ENCODE measurements around the gene SFXN5.

The SFXN5 gene

DNA sequence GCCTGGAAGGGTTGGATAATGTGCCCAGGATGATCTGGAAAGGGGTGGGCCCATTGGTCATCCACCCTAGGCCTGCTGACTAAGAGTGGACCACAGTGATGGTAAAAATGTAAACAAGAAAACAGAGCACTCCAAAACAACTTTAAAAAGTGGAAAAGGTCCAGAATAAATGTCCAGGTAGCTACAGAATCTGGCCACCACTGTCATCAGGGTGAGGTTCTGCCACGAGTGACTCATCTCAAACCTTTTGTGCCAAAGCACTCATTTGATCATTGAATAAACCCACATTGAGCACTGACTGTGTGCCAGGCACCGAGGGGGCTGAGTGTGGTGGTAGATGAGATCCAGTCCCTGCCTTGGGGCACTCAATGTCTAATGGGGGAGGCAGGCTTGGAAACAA is 89.3 kb downstream of the SFXN5 start:
- TF ChIP-seq POLR2AphosphoS5 (IDR thresholded peaks at IDR 0.05; ENCODE audit: low read depth, low read length): no peak
- TF ChIP-seq, protein P1, sequence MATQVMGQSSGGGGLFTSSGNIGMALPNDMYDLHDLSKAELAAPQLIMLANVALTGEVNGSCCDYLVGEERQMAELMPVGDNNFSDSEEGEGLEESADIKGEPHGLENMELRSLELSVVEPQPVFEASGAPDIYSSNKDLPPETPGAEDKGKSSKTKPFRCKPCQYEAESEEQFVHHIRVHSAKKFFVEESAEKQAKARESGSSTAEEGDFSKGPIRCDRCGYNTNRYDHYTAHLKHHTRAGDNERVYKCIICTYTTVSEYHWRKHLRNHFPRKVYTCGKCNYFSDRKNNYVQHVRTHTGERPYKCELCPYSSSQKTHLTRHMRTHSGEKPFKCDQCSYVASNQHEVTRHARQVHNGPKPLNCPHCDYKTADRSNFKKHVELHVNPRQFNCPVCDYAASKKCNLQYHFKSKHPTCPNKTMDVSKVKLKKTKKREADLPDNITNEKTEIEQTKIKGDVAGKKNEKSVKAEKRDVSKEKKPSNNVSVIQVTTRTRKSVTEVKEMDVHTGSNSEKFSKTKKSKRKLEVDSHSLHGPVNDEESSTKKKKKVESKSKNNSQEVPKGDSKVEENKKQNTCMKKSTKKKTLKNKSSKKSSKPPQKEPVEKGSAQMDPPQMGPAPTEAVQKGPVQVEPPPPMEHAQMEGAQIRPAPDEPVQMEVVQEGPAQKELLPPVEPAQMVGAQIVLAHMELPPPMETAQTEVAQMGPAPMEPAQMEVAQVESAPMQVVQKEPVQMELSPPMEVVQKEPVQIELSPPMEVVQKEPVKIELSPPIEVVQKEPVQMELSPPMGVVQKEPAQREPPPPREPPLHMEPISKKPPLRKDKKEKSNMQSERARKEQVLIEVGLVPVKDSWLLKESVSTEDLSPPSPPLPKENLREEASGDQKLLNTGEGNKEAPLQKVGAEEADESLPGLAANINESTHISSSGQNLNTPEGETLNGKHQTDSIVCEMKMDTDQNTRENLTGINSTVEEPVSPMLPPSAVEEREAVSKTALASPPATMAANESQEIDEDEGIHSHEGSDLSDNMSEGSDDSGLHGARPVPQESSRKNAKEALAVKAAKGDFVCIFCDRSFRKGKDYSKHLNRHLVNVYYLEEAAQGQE (IDR thresholded peaks at IDR 0.05; ENCODE audit: insufficient read depth in 1 of 2, low read depth in 2 of 2, low read length in 2 of 2): no peak
- no peak for TF ChIP-seq SIN3A (IDR thresholded peaks at IDR 0.05; ENCODE audit: borderline replicate concordance, insufficient read depth, low read length)
- TF ChIP-seq TAF1 (IDR thresholded peaks at IDR 0.05; ENCODE audit: borderline replicate concordance, insufficient read depth, low read length): no peak
- TF ChIP-seq FOXP2 (optimal IDR thresholded peaks at IDR 0.05; ENCODE audit: borderline replicate concordance, extremely low read depth, extremely low read length, insufficient read depth): no peak

DNA sequence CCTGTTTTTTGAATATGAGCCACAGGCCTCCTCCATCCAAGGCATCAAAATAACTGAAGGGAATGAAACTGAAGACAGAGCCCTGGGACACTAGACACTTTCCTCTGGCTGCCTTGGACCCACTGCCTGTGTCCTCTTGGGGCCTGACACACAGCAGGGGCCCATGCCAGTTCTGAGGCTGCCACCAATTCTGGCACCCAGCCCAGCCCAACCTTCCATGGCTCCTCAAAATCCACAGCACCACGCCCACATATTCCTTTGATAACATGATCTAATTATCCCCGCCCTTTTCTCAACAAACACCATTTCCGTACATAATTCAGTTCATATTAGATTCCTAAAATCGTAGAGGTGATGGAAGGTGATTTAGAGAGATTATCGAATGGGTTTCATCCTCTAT is 90.0 kb downstream of the SFXN5 start:
- TF ChIP-seq FOXP2 (optimal IDR thresholded peaks at IDR 0.05; ENCODE audit: borderline replicate concordance, extremely low read depth, extremely low read length, insufficient read depth) (no peak), SIN3A (IDR thresholded peaks at IDR 0.05; ENCODE audit: borderline replicate concordance, insufficient read depth, low read length) (no peak), POLR2AphosphoS5 (IDR thresholded peaks at IDR 0.05; ENCODE audit: low read depth, low read length) (no peak), TAF1 (IDR thresholded peaks at IDR 0.05; ENCODE audit: borderline replicate concordance, insufficient read depth, low read length) (no peak)
- TF ChIP-seq, protein P1 (IDR thresholded peaks at IDR 0.05; ENCODE audit: insufficient read depth in 1 of 2, low read depth in 2 of 2, low read length in 2 of 2): no peak

DNA sequence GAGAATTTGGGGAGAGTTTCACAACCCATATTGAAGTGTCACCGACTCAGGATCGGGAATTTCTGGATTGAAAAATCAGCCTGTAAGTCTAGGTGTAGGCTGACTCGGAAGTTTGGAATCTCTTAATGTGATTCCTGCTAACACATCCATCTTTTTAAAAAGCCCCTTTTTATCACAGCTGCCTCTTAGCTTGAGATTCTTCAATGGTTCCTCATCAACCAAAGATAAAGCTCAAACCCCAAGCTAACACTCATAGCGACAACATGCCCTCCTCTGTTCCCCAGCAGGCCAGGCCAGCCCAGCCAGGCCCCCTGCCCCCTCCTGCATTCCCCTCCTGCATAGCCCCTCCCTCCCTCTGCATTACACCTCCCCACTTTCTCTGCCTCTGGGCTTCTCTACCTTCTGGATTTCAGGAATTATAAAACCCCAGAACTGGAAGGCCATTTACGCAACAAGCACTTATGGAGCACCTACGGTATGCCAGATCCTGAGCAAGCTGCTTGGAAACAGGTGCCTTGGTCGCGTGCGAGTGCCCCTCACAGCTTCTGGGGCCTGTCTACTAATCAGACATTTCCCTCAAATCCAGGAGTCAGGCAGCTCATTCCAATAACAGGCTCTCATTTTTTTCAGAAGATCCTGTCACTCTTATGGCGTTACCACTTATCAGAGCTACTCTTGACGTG is 90.8 kb downstream of the SFXN5 start:
- TF ChIP-seq FOXP2 (optimal IDR thresholded peaks at IDR 0.05; ENCODE audit: borderline replicate concordance, extremely low read depth, extremely low read length, insufficient read depth) (no peak), TAF1 (IDR thresholded peaks at IDR 0.05; ENCODE audit: borderline replicate concordance, insufficient read depth, low read length) (no peak), POLR2AphosphoS5 (IDR thresholded peaks at IDR 0.05; ENCODE audit: low read depth, low read length) (no peak), SIN3A (IDR thresholded peaks at IDR 0.05; ENCODE audit: borderline replicate concordance, insufficient read depth, low read length) (no peak)

DNA sequence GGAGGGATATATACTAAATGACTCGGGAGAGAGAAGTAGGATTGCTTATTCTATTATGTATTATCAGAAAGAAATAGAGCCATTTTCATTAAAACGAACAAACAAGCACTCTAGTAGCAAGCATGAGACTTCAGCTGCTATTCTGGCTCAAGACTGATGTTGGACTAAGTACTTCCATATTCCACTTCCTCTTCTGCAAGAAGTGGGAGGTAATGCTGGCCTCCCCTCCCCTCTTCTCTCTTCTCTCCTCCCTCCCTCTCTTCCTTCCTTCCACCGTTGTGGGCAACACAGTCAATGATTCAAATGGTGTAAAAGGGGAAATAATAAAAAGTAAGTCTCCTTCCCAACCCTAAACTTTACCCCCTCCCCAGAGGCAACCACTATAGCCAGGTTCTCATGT is 91.6 kb downstream of the SFXN5 start:
- no peak for TF ChIP-seq SIN3A (IDR thresholded peaks at IDR 0.05; ENCODE audit: borderline replicate concordance, insufficient read depth, low read length)
- TF ChIP-seq POLR2AphosphoS5 (IDR thresholded peaks at IDR 0.05; ENCODE audit: low read depth, low read length): no peak
- no peak for TF ChIP-seq FOXP2 (optimal IDR thresholded peaks at IDR 0.05; ENCODE audit: borderline replicate concordance, extremely low read depth, extremely low read length, insufficient read depth)
- TF ChIP-seq, protein P1 (IDR thresholded peaks at IDR 0.05; ENCODE audit: insufficient read depth in 1 of 2, low read depth in 2 of 2, low read length in 2 of 2): no peak
- TF ChIP-seq TAF1 (IDR thresholded peaks at IDR 0.05; ENCODE audit: borderline replicate concordance, insufficient read depth, low read length): no peak

DNA sequence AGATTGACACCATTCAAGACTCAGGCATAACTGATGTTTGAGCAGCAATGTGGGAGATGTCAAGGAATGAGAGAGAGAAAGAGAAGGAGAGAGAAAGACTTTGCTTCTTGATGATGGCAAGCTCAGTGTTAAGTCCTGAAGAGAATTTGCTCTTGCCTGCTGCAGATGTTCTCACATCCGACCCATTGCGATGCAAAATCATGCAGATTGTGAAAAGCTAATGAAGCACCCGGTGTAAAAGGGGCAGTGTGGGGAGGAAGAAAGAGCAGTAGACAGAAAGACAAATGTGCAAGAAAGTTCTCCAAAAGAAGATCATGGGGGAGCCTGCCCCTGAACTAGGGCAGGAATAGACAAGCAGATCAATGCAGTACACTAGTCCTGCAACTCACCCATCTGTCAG is 96.5 kb downstream of the SFXN5 start:
- TF ChIP-seq POLR2AphosphoS5 (IDR thresholded peaks at IDR 0.05; ENCODE audit: low read depth, low read length): no peak

DNA sequence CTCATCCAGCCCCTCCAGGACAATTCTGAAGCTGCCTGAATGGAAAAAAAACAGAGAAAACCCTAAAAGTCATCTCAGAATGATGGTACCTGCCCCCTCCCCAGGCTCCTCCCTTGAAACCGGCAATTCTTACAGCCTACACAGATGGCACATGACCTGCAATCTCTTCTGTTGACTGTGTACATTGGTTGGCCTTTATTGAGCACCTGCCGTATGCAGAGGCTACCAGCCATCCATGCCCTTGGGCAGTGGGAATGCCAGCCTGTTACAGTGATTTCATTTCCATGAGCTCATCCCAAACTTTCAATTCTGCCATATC is 97.1 kb downstream of the SFXN5 start:
- TF ChIP-seq TAF1 (IDR thresholded peaks at IDR 0.05; ENCODE audit: borderline replicate concordance, insufficient read depth, low read length) (no peak), POLR2AphosphoS5 (IDR thresholded peaks at IDR 0.05; ENCODE audit: low read depth, low read length) (no peak), SIN3A (IDR thresholded peaks at IDR 0.05; ENCODE audit: borderline replicate concordance, insufficient read depth, low read length) (no peak), FOXP2 (optimal IDR thresholded peaks at IDR 0.05; ENCODE audit: borderline replicate concordance, extremely low read depth, extremely low read length, insufficient read depth) (no peak)
- TF ChIP-seq, protein P1 (IDR thresholded peaks at IDR 0.05; ENCODE audit: insufficient read depth in 1 of 2, low read depth in 2 of 2, low read length in 2 of 2): no peak

Measured in PFSK-1 (cell line).